Left lobe of liver (tissue), 2 donors: ENCODE results near the gene SUN1. TPM values are rescaled to one million over a fixed set of nuclear protein-coding genes. Genes with fewer than 3 reads are reported as not detected.
"Not testable (repeated sequence)": the region's sequence is repeated elsewhere in the genome, so short reads cannot be mapped to it uniquely, and the experiment has no call there.

Experiments used
- ATAC-seq: fragments of 200-7000 bp; cut with Tn5 transposase; one replicate; pipeline ENCODE4 v1.9.1; 2020; ENCODE audit warnings: mild to moderate bottlenecking, moderate library complexity
- DNase-seq: peaks from one replicate; pipeline ENCODE4 v3.0.0-alpha.2; 2020; ENCODE audit warnings: low spot score
- total RNA-seq: library from RNA; stranded (reverse); gene quantifications from one replicate; pipeline ENCODE4 v1.2.1, GENCODE V29; 2021
- donor health status: DM: no; HTN: no; CAD: no; lungs with moderate emphysema.
- donor health status: DM: no; HTN: yes; CAD: no.

Gene SUN1, protein sequence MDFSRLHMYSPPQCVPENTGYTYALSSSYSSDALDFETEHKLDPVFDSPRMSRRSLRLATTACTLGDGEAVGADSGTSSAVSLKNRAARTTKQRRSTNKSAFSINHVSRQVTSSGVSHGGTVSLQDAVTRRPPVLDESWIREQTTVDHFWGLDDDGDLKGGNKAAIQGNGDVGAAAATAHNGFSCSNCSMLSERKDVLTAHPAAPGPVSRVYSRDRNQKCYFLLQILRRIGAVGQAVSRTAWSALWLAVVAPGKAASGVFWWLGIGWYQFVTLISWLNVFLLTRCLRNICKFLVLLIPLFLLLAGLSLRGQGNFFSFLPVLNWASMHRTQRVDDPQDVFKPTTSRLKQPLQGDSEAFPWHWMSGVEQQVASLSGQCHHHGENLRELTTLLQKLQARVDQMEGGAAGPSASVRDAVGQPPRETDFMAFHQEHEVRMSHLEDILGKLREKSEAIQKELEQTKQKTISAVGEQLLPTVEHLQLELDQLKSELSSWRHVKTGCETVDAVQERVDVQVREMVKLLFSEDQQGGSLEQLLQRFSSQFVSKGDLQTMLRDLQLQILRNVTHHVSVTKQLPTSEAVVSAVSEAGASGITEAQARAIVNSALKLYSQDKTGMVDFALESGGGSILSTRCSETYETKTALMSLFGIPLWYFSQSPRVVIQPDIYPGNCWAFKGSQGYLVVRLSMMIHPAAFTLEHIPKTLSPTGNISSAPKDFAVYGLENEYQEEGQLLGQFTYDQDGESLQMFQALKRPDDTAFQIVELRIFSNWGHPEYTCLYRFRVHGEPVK
- 41.5 TPM for total RNA-seq

DNA sequence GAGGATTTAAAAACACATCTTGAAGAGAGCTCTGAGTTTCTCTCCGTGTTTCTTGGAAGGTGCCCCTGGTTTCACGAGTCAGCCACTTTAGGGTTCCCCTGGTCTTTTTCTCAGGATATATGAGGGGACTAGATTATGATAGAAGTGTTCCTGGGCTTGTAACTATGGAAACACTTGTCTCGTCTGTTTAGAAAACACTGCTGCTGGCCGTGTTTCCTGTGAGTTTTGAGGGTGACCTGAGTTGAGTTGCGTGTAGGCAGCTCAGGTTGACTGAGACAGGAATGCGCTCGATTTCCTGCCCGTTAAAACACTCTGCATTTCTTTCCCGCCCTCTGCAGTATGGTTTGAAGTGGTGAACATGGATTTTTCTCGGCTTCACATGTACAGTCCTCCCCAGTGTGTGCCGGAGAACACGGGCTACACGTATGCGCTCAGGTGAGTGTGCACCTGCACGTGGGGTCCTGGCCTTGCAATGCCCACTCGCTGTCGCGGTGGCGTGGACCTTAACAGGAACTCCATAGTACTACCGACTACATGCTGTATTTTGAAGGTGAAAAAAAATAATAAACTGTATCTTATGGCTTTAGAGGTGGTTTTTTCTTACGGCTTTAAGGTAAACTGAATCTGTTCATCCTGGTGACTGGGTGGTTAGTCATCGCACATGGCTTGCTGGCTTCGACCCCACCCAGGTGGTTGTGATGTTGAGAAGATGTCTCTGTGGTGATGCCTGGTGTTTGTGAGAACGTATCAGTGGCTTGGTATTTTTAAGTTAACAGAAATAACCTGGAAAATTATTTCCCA, at the start of gene SUN1:
Gene SUN1 (plus strand): TSS at position 310 of the 801 bp plus-strand sequence. CDS start 49 bp downstream, at position 359.
- DNase-seq (no peak), ATAC-seq (no peak)

DNA sequence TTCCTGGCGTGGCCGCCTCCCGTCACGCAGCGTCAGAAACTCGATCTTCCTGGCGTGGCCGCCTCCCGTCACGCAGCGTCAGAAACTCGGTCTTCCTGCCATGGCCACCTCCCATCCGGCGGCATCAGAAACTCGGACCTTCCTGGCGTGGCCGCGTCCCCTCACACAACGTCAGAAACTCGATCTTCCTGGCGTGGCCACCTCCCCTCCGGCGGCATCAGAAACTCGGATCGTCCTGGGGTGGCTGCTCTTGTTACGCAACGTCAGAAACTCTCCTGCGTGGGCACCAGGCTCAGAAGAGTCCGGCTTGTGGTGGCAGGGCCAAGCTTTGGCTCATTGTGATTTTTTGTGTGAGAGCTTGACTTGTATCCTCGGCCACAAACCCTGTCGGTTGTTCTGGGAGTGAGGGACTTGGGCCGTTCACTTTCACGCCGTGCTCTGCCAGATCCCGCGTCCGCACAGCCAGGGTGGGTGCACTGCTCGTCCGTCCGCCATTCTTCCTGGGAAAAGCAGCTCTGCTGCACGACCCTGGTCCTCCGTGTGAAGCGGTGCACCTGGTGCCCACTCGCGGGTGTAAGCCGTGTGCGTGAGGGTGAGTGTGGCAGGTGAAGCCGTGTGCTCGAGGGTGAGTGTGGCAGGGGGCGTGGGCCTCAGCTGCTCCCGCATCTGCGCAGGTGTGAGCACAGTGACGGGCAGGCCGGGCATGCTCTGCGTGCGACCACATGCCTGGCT, 49.4 kb upstream of the SUN1 start:
- no peak for DNase-seq
- ATAC-seq, result no peak

DNA sequence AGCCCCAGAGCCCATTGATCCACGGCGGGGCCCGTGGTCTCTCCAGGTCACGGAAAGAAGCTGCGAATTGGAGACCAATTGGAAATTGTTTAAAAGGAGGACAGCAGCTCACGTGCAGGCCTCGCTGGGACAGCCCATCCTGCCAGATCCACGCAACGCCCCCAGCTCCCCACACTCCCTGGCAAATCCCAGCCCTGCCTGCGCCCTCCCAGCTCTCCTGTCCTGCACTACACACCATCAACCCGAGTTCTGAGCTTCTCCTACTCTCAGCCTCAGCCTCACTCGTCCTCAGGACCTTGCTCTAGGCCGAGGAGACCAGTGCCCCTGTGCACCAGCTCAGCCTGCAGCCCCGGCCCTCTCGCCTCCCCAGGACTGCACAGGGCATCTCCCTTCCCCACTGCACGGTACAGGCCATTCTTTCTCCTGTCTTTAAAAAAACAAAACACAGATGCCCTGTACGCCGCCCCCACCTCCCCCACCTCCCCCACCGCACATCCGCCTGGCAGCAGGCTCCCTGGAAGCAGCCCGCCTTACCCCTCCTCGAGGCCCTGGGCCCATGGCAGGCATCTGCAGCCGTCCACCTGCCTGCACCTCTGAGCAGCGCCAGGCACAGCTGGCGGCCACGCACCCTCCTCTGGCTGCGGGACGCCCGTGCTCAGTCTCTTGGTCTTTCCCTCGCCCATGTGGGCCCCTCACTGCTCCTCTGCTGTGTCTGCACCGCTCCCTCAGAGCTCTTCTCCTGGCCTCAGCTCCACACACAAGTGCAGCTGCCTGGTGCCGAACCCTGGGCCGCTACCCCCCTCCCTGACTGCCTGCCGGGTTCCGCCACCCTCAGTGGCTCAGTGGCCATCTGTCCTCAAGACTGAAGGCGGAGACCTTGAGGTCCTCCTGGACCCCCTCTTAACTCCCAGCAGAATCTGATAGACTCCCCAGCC, 48.5 kb upstream of the SUN1 start:
- DNase-seq (no peak), ATAC-seq (no peak)

DNA sequence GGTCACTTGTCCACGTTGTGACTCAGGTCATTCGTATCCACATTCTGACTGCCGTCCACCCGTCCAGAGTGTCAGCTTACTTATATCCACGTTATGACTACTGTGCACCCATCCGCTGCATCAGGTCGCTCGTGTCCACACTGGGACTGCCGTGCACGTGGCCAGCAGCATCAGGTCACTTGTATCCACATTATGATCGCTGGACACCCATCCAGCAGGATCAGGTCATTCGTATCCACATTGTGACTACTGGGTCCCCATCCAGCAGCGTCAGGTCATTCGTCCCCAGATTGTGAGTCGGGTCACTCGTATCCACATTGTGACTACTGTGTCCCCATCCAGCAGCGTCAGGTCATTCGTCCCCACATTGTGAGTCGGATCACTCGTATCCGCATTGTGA, 47.3 kb upstream of the SUN1 start:
- ATAC-seq, result no peak

DNA sequence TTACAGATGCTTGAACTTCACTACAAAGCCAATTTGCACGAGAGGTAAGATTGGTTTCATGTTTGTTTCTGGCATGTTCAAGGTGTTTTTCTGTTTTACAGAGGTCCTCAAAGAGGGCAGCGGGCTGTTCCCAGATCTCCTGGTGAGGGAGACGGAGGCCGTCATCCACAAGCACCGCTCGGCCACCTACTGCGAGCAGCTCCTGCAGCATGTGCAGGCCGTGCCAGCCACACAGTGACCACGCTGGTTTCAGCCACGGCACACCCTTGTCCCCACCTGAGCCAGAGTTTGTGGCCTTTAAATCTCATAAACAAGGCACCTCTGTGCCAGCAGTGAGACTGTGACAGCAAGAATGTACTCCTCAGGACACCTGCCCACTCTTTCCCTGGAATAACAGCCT, 46.9 kb upstream of the SUN1 start:
- no peak for DNase-seq
- ATAC-seq, result no peak

More for the DNA sequence above, 47.3 kb upstream of the SUN1 start:
- DNase-seq, result no peak

DNA sequence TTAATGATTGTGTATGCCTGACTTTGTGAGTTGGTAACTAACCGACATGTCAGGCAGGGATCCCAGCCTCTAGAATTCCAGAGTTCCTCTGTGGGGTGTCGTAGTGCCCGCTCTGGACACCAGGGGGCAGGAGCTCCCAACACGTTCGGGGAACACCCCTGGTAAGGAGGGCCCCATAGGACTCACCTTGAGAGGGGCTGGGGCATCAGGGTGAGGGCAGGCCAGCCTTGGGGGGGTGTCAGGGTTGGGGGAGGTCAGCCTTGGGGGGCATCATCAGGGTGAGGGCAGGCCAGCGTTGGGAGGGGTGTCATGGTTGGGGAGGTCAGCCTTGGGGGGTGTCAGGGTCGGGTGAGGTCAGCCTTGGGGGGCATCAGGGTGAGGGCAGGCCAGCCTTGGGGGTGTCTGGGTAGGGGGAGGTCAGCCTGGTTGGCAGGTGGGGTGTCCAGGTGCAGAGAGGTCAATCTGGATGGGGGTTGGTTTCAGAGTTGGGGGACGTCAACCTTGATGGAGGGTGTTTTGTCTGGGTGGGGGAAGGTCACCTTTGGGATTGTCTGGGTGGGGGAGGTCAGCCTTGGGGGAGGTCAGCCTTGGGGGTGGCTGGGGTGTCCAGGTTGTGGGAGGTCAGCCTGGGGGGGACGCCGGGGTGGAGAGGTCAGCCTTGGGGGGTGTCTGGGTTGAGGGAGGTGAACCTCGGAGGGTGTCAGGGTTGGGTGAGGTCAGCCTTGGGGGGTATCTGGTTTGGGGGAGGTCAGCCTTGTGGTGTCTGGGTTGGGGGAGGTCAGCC, 45.6 kb upstream of the SUN1 start:
- peak; percentile 73 for DNase-seq
- ATAC-seq, result peak; percentile 97

DNA sequence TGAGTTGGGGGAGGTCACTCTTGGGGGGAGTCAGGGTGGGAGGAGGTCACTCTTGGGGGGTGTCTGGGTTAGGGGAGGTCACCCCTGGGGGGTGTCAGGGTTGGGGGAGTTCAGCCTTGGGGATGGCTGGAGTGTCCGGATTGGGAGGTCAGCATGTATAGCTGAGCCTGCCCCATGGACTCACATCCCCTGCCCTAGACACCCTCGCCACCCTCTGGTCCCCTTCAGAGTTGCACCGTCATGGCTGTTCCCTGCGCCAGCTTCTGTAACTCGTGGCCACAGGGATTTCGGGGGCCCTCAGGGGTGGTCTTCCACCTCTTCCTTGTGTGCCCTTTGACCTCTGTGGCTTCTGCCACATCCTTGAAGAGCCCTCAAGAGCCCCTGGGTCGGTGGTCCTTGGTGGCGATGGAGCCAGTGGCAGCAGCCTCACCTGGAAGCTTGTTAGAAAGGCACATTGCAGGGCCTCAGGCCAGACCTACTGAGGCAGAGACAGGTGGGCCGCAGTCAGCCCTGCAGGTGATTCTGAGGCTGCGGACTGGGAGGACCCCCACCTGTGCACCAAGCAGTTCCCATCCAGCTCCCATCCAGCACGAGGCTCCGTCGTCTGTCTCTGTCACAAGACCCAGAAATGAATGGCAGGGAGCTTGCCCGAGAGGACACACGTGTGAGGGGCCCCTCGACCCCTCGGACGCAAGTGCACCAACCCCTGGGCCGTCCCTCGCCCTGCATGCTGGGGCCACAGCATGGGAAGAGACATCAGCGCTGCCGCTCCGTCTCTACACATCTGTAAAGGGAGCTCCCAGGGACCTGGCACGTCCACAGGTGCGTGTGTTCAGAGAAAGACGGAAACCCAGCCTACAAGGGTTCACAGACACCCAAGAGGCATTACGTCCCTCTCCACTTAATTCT, 44.7 kb upstream of the SUN1 start:
- ATAC-seq (no peak), DNase-seq (no peak)

DNA sequence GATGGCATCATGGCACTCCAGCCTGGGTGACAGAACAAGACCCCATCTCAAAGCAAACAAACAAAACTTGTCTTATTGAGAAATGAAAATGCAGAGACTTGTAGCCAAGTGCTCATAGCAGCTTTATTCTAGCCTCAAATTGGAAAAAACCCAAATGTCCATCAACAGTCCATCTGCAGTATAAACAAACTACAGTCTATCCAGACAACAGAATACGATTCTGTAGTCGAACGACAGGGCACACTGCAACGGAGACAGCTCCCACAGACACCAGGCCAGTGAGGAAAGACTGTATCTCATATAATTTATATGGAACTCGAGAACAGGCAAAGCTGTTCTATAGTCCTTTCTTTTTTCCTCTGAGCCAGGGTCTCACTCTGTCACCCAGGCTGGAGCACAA, 40.8 kb upstream of the SUN1 start:
- DNase-seq (no peak), ATAC-seq (no peak)

DNA sequence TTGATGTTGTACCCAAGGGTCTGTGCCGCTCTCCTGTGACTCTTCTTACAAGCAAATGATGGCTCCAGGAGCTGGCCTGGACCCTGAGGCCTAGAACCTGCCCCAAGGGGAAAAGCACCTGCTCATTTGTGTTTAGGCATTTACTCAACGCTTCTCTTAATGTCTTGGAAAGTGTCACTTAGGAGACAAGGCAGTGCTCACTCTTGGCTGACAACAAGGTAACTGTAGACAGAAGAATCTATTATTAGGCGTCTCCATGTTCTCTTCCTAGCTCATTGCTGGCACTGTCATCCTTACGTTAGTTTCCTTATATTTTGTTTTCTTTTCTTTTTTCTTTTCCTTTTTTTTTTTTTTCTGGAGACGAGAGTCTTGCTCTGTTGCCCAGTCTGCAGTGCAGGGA, 38.1 kb upstream of the SUN1 start:
- DNase-seq (no peak), ATAC-seq (no peak)

DNA sequence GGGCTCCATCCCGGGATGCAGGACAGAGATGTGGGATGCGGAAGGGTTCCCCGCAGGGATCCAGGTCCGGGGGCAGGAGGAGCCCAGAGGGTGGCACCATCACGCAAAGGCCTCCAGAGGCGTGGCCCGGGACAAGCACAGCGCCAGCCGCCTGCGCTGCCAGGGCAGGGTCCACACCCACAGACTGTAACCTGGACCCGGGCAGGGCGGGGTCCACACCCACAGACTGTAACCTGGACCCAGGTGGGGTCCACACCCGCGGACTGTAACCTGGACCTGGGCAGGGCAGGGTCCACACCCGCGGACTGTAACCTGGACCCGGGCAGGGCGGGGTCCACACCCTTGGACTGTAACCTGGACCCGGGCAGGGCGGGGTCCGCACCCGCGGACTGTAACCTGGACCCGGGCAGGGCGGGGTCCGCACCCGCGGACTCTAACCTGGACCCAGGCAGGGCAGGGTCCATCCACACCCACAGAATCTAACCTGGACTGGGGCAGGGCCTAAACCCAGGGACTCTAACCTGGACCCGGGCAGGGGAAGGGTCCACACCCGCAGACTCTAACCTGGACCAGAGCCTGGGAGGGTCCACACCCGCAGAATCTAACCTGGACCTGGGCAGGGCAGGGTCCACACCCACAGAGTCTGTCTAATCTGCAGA, 37.5 kb upstream of the SUN1 start:
- DNase-seq (no peak), ATAC-seq (no peak)

DNA sequence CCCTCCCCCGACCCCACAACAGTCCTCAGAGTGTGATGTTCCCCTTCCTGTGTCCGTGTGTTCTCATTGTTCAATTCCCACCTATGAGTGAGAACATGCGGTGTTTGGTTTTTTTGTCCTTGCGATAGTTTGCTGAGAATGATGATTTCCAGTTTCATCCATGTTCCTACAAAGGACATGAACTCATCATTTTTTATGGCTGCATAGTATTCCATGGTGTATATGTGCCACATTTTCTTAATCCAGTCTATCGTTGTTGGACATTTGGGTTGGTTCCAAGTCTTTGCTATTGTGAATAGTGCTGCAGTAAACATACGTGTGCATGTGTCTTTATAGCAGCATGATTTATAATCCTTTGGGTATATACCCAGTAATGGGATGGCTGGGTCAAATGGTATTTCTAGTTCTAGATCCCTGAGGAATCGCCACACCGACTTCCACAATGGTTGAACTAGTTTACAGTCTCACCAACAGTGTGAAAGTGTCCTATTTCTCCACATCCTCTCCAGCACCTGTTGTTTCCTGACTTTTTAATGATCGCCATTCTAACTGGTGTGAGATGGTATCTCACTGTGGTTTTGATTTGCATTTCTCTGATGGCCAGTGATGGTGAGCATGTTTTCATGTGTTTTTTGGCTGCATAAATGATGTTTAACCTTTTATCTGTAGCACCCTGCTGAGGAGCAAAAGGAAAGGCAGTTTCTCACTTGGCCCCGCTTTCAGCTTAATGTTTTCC, 35.7 kb upstream of the SUN1 start:
- DNase-seq, ATAC-seq: not testable (repeated sequence)

DNA sequence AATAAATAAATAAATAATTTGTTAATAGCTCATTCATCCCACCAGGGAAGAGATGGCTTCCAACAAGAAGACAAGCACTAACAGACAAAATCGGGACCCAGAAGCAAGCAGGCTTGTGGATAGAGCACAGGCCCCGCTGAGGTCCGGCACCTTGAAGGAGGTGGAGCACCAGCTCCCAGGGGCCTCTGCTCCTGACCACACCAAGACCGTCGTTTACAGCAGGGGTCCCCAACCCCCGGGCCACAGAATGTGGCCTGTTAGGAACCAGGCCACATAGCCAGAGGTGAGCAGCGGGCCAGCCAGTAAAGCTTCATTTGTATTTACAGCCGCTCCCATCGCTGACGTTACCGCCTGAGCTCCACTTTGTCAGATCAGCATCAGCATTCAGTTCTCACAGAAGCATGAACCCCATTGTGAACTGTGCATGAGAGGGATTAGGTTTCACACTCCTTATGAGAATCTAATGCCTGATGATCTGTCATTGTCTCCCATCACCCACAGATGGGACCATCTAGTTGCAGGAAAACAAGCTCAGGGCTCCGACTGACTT, 33.3 kb upstream of the SUN1 start:
- ATAC-seq (no peak), DNase-seq (no peak)

DNA sequence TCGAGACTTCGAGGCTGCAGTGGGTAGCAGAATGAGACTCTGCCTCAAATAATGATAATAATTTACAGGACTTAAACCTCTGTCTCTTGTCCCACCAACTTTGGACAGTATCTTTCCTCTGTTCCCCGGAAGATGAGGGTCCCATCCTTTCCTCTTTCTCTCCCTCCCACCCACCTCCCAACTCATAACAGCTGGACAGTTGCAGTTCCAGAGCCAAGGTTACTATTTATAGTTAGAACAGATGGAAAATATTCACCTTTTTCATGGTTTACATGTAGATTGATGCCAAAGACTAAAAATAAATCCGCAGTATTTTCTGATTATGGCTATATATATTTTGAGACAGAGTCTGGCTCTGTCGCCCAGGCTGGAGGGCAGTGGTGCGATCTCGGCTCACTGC, 31.6 kb upstream of the SUN1 start:
- no peak for DNase-seq

DNA sequence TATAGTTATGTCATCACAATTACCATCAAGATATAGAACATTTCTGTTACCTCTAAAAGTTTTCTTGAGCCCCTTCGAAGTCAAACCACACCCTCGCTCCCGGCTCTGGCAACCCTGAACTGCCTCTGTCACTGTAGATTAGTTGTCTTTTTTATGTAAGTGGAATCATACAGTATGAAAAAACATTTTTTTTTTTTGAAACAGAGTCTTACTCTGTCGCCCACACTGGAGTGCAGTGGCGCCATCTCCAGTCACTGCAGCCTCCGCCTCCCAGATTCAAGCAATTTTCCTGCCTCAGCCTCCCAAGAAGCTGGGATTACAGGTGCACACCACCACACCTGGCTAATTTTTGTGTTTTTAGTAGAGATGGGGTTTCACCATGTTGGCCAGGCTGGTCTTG, 30.9 kb upstream of the SUN1 start:
- not testable (repeated sequence) for ATAC-seq, DNase-seq

More for the DNA sequence above, 31.6 kb upstream of the SUN1 start:
- no peak for ATAC-seq

DNA sequence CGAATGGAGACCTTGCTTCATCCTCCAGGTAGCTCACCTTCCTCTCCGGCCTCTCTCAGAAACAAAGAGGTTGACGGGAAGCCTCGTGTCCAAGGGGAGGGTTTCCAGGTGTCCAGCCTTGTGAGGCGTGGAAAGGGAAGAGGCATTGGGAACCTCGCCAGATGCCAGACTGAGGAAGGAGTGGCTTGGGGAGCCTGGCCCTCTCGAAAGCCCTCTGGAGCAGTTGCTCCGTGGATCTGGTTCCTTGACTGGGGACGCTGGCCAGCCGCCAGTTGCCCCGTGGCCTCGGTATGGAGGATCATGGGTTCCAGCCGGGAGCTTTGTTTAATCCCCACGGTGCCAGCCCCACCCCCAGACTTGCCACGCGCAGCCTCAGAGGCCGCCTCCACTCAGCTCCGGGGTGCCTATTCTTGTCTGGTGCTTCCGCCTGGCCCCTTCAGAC, 30.3 kb upstream of the SUN1 start:
- ATAC-seq (peak; percentile 60), DNase-seq (no peak)
